K562 (cell line): ENCODE results near the gene GALNT12. TPM values are rescaled to one million over a fixed set of nuclear protein-coding genes. Genes with fewer than 3 reads are reported as not detected.
A peak's percentile ranks its signal among the peaks of the same experiment; 100 is the strongest.

Source experiments
- ARHGAP35 ChIP-seq: fragments of 450-650 bp; IDR thresholded peaks from 2 replicates; pipeline ENCODE4 v1.6.1; 2018; ENCODE audit not compliant: partially characterized antibody
- BDP1 ChIP-seq: IDR thresholded peaks from 3 replicates; pipeline ENCODE4 v1.6.1; 2011; ENCODE audit not compliant: insufficient read length, insufficient read depth
- CBFA2T3 ChIP-seq: fragments of 450-650 bp; IDR thresholded peaks from 2 replicates; pipeline ENCODE4 v1.6.1; 2017
- CBX2 ChIP-seq: fragments of 200-600 bp; sonication (generic); IDR thresholded peaks from one replicate; pipeline ENCODE4 v1.6.1; 2012; ENCODE audit warnings: mild to moderate bottlenecking, low read length, inconsistent platforms; ENCODE audit not compliant: insufficient read depth, poor library complexity, severe bottlenecking
- CREM ChIP-seq: IDR thresholded peaks from 2 replicates; pipeline ENCODE4 v1.6.1; 2014; ENCODE audit warnings: antibody characterized with exemption, low read depth
- CTBP1 ChIP-seq: fragments of 450-650 bp; IDR thresholded peaks from 2 replicates; pipeline ENCODE4 v1.6.1; 2016; ENCODE audit warnings: borderline replicate concordance
- DACH1 ChIP-seq: fragments of 450-650 bp; IDR thresholded peaks from 2 replicates; pipeline ENCODE4 v1.6.1; 2018; ENCODE audit not compliant: partially characterized antibody
- ELF2 ChIP-seq: fragments of 250-450 bp; sonication (Bioruptor Pico); IDR thresholded peaks from 2 replicates; pipeline ENCODE4 v1.5.0; 2021; ENCODE audit warnings: mild to moderate bottlenecking
- ELF4 ChIP-seq: fragments of 450-650 bp; formaldehyde crosslinking; IDR thresholded peaks from 2 replicates; pipeline ENCODE4 v1.4.0; 2022; ENCODE audit warnings: missing genetic modification characterization
- EP400 ChIP-seq: fragments of 450-650 bp; IDR thresholded peaks from 2 replicates; pipeline ENCODE4 v1.6.1; 2017; ENCODE audit warnings: antibody characterized with exemption, mild to moderate bottlenecking, moderate library complexity
- GTF2F1 ChIP-seq: IDR thresholded peaks from 2 replicates; pipeline ENCODE4 v1.6.1; 2011; ENCODE audit warnings: low read depth, low read length, improper control_type of control experiment
- HDAC3 ChIP-seq: fragments of 450-650 bp; IDR thresholded peaks from 2 replicates; pipeline ENCODE4 v1.6.1; 2018; ENCODE audit warnings: borderline replicate concordance, mild to moderate bottlenecking, moderate library complexity; ENCODE audit not compliant: partially characterized antibody
- KLF13 ChIP-seq: fragments of 450-650 bp; IDR thresholded peaks from 2 replicates; pipeline ENCODE4 v1.6.1; 2016; ENCODE audit warnings: missing genetic modification characterization, low read depth, mild to moderate bottlenecking, missing compliant biosample characterization, moderate library complexity, borderline replicate concordance
- NFATC3 ChIP-seq: fragments of 450-650 bp; IDR thresholded peaks from 2 replicates; pipeline ENCODE4 v1.6.1; 2017; ENCODE audit warnings: mild to moderate bottlenecking
- NKRF ChIP-seq: fragments of 450-650 bp; IDR thresholded peaks from 2 replicates; pipeline ENCODE4 v1.6.1; 2016; ENCODE audit warnings: borderline replicate concordance
- NR1H2 ChIP-seq: sonication (generic); formaldehyde crosslinking; IDR thresholded peaks from 2 replicates; pipeline ENCODE4 v1.4.0; 2020; ENCODE audit warnings: mild to moderate bottlenecking, missing genetic modification reagents
- SAFB2 ChIP-seq: fragments of 200-400 bp; formaldehyde crosslinking; IDR thresholded peaks from 2 replicates; pipeline ENCODE4 v1.6.1; 2018; ENCODE audit warnings: borderline replicate concordance, low read length, low read depth, moderate library complexity; ENCODE audit not compliant: severe bottlenecking
- SMAD3 ChIP-seq: fragments of 450-650 bp; formaldehyde crosslinking; conservative IDR thresholded peaks from 2 replicates; pipeline ENCODE4 v1.4.0; 2020; ENCODE audit warnings: mild to moderate bottlenecking
- TRIM28 ChIP-seq: fragments of 450-650 bp; IDR thresholded peaks from 2 replicates; pipeline ENCODE4 v1.6.1; 2017
- WHSC1 ChIP-seq: IDR thresholded peaks from one replicate; pipeline ENCODE4 v1.6.1; 2012; ENCODE audit warnings: low read length, control low read depth, inconsistent platforms
- ZNF184 ChIP-seq: sonication (generic); formaldehyde crosslinking; IDR thresholded peaks from 2 replicates; pipeline ENCODE4 v1.5.0; 2020; ENCODE audit warnings: missing genetic modification reagents
- ZNF224 ChIP-seq: sonication (generic); formaldehyde crosslinking; IDR thresholded peaks from 2 replicates; pipeline ENCODE4 v1.8.0; 2022; ENCODE audit warnings: mild to moderate bottlenecking, missing genetic modification reagents
- ZNF449 ChIP-seq: fragments of 250-450 bp; sonication (Bioruptor Pico); IDR thresholded peaks from 2 replicates; pipeline ENCODE4 v1.8.0; 2022; ENCODE audit warnings: moderate library complexity, mild to moderate bottlenecking, inconsistent platforms
- ZNF586 ChIP-seq: fragments of 450-650 bp; formaldehyde crosslinking; conservative IDR thresholded peaks from 2 replicates; pipeline ENCODE4 v1.4.0; 2020; ENCODE audit warnings: mild to moderate bottlenecking, moderate library complexity
- ZNF778 ChIP-seq: fragments of 450-650 bp; formaldehyde crosslinking; IDR thresholded peaks from 2 replicates; pipeline ENCODE4 v1.4.0; 2020; ENCODE audit warnings: mild to moderate bottlenecking, moderate library complexity
- ZNF785 ChIP-seq: fragments of 250-450 bp; sonication (Bioruptor Pico); IDR thresholded peaks from 2 replicates; pipeline ENCODE4 v1.4.0; 2020; ENCODE audit warnings: mild to moderate bottlenecking
- ZNF79 ChIP-seq: fragments of 250-450 bp; sonication (Bioruptor Pico); IDR thresholded peaks from 2 replicates; pipeline ENCODE4 v1.4.0; 2020; ENCODE audit warnings: low read depth, mild to moderate bottlenecking, moderate library complexity
- polyA plus RNA-seq, 8 experiments: library from polyadenylated mRNA; depleted of rRNA in 4 of 8; stranded (reverse) in 5 of 8; unstranded in 3 of 8; fragments of >200 nt; fragmentation: Nextera tagmentation in 2 of 8; fragmentation: Illumina TruSeq in 1 of 8; extraction: Ambion mirVana in 2 of 8; extraction: Trizol in 1 of 8; gene quantifications; 2 replicates each; pipeline versions ENCODE4 v1.2.1 to v1.2.3, GENCODE V29; 2011 to 2014; ENCODE audit warnings: inconsistent platforms in 1 of 8, missing spikeins in 1 of 8
- total RNA-seq, 7 experiments: library from RNA; depleted of rRNA in 6 of 7; stranded (reverse); fragments of >200 nt in 6 of 7; fragmentation: Illumina TruSeq in 2 of 7; extraction: Trizol in 2 of 7; gene quantifications; 2 replicates each; pipeline versions ENCODE4 v1.2.1 to v1.2.3, GENCODE V29; 2011 to 2021; ENCODE audit warnings: low replicate concordance in 1 of 7
- TF ChIP-seq, protein P1 (sequence below): fragments of 250-450 bp; sonication (Bioruptor Pico); IDR thresholded peaks from 2 replicates; pipeline ENCODE4 v1.8.0; 2021; ENCODE audit warnings: mild to moderate bottlenecking, moderate library complexity

Gene GALNT12
- total and polyA plus RNA-seq, 9 of the 15 experiments (the other 6 are each of a cell fraction or from before 2014, with no cell fraction given) = 29.7 to 82.9 (median 44.2) TPM

GRCh38 chr9:98796364-98797101, 10.9 kb upstream of the GALNT12 start, which contains the start of gene ANKS6 (continued):
- no peak for TF ChIP-seq ZNF785 (CRISPR knock-in tag)
- TF ChIP-seq ZNF224 = no peak
- no peak for TF ChIP-seq NR1H2 (CRISPR knock-in tag)
- TF ChIP-seq ZNF449 = peak; percentile 71; the same call in 1 of the 2 replicates
- TF ChIP-seq CTBP1 = peak; percentile 85
- TF ChIP-seq ZNF79 (CRISPR knock-in tag) = no peak
- TF ChIP-seq ZNF778 (CRISPR knock-in tag) = no peak
- TF ChIP-seq GTF2F1 = no peak
- TF ChIP-seq BDP1 = no peak
- TF ChIP-seq EP400 = no peak
- TF ChIP-seq ELF2 (CRISPR knock-in tag) = no peak
- no peak for TF ChIP-seq SMAD3
- no peak for TF ChIP-seq KLF13
- TF ChIP-seq DACH1 = no peak
- TF ChIP-seq CBX2 = no peak
- no peak for TF ChIP-seq ZNF184 (CRISPR knock-in tag)
- TF ChIP-seq, protein P1, sequence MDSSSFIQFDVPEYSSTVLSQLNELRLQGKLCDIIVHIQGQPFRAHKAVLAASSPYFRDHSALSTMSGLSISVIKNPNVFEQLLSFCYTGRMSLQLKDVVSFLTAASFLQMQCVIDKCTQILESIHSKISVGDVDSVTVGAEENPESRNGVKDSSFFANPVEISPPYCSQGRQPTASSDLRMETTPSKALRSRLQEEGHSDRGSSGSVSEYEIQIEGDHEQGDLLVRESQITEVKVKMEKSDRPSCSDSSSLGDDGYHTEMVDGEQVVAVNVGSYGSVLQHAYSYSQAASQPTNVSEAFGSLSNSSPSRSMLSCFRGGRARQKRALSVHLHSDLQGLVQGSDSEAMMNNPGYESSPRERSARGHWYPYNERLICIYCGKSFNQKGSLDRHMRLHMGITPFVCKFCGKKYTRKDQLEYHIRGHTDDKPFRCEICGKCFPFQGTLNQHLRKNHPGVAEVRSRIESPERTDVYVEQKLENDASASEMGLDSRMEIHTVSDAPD (CRISPR knock-in tag) = peak; percentile 21; the same call in 1 of the 2 replicates
- TF ChIP-seq CREM = peak; percentile 60
- TF ChIP-seq HDAC3 = no peak
- TF ChIP-seq ARHGAP35 = no peak
- TF ChIP-seq CBFA2T3 = no peak
- TF ChIP-seq ZNF586 (CRISPR knock-in tag) = no peak
- TF ChIP-seq WHSC1 = no peak
- no peak for TF ChIP-seq NFATC3
- TF ChIP-seq NKRF = no peak
- no peak for TF ChIP-seq SAFB2
- no peak for TF ChIP-seq ELF4
- no peak for TF ChIP-seq TRIM28
